ENCODE results near the gene PACS2.

PACS2 gene

DNA sequence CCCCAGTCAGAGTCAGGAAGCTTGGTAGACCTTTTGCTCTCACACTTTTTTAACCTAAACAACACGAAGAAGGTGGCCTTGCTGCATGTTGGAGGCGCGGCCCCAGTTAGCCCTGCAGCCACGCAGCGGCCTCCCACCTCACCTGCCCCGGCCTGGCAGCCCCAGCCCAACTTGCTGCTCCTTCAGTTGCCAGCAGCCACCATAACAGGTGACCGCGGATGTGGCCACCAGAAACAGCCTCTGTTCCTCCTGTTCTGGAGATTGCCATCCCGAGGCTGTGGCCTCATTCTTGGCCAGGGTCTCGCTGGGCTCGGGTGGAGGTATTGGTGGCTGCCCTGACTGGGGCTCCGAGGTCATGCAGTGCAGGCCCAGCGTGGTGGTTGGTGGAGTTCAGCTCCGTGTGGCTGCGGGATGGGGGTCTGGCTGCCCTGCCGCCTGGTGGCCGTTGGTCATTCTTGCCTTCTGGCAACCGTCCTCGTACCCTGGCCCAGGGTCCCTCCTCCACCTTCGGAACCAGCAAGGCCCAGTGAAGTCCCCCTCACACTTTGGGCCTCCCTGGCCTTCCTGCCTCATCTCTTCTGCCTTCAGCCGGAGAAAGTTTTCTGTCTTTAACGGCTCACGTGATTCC, 63.1 kb downstream of the PACS2 start:
- TF ChIP-seq EZH2phosphoT487 (IDR thresholded peaks at IDR 0.05; ENCODE audit: borderline replicate concordance), result no peak
- TF ChIP-seq, protein P1, sequence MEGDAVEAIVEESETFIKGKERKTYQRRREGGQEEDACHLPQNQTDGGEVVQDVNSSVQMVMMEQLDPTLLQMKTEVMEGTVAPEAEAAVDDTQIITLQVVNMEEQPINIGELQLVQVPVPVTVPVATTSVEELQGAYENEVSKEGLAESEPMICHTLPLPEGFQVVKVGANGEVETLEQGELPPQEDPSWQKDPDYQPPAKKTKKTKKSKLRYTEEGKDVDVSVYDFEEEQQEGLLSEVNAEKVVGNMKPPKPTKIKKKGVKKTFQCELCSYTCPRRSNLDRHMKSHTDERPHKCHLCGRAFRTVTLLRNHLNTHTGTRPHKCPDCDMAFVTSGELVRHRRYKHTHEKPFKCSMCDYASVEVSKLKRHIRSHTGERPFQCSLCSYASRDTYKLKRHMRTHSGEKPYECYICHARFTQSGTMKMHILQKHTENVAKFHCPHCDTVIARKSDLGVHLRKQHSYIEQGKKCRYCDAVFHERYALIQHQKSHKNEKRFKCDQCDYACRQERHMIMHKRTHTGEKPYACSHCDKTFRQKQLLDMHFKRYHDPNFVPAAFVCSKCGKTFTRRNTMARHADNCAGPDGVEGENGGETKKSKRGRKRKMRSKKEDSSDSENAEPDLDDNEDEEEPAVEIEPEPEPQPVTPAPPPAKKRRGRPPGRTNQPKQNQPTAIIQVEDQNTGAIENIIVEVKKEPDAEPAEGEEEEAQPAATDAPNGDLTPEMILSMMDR (conservative IDR thresholded peaks at IDR 0.05; ENCODE audit: low read length), result no peak
- peak overlapping the region; percentile 47 for H3K9ac ChIP-seq (ENCODE audit: low read depth, low read length, poor library complexity, severe bottlenecking)
- H2AFZ ChIP-seq (ENCODE audit: low read length), result no peak overlapping the region

DNA sequence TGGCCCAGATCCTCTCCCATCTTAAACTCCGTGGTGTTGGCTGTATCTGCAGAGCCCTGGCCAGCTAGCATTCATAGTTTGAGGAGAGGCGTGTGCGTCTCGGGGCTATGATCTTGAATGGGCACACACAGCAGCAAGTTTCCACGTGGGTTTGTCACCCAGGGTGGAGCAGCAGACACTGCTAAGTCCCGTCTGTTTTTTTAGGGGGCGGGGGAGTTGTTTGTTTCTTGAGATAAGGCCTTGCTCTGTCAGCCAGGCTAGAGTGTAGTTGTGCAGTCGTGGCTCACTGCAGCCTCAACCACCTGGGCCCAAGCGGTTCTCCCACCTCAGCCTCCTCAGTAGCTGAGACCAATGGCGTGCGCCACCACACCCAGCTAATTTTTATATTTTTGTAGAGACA, 63.7 kb downstream of the PACS2 start:
- Histone ChIP-seq H3K4me2 (ENCODE audit: low read depth, low read length, poor library complexity, severe bottlenecking) (no peak overlapping the region), H3K9me3 (ENCODE audit: insufficient read depth, low read depth, low read length) (no peaks in the 10 kb centered on the region), H3K36me3 (ENCODE audit: insufficient read depth, low read length) (0 out of 2 replicates have a peak, but pooled peaks cover 2% of the 10 kb centered on the region), H3K4me3 (ENCODE audit: low read length, poor library complexity, severe bottlenecking) (no peak overlapping the region), H4K20me1 (ENCODE audit: insufficient read depth, low read length, poor library complexity, severe bottlenecking) (no peaks in the 10 kb centered on the region), H3F3A (ENCODE audit: low read depth) (peaks cover 3% of the 10 kb centered on the region; the same call in 1 of the 2 replicates), H2AFZ (ENCODE audit: low read length) (no peak overlapping the region), H3K9ac (ENCODE audit: low read depth, low read length, poor library complexity, severe bottlenecking) (peak overlapping the region; percentile 47), H3K9me2 (replicated peaks; ENCODE audit: low read depth, low read length) (no peaks in the 10 kb centered on the region), H3K27me3 (ENCODE audit: insufficient read depth, low read length, poor library complexity, severe bottlenecking) (no peaks in the 10 kb centered on the region), H3K4me1 (ENCODE audit: insufficient read depth, low read length, poor library complexity, severe bottlenecking) (peaks cover 31% of the 10 kb centered on the region), H3K79me2 (ENCODE audit: insufficient read depth, low read length) (no peaks in the 10 kb centered on the region; the same call in 1 of the 2 replicates)
- no peak for TF ChIP-seq EZH2phosphoT487 (IDR thresholded peaks at IDR 0.05; ENCODE audit: borderline replicate concordance)
- TF ChIP-seq, protein P1 (conservative IDR thresholded peaks at IDR 0.05; ENCODE audit: low read length), result no peak

More for the DNA sequence above, 63.1 kb downstream of the PACS2 start:
- Histone ChIP-seq H4K20me1 (ENCODE audit: insufficient read depth, low read length, poor library complexity, severe bottlenecking) (no peaks in the 10 kb centered on the region), H3K27me3 (ENCODE audit: insufficient read depth, low read length, poor library complexity, severe bottlenecking) (no peaks in the 10 kb centered on the region), H3K4me1 (ENCODE audit: insufficient read depth, low read length, poor library complexity, severe bottlenecking) (peaks cover 31% of the 10 kb centered on the region), H3F3A (ENCODE audit: low read depth) (peaks cover 3% of the 10 kb centered on the region; the same call in 1 of the 2 replicates), H3K79me2 (ENCODE audit: insufficient read depth, low read length) (no peaks in the 10 kb centered on the region; the same call in 1 of the 2 replicates), H3K4me2 (ENCODE audit: low read depth, low read length, poor library complexity, severe bottlenecking) (peak overlapping the region; percentile 67), H3K36me3 (ENCODE audit: insufficient read depth, low read length) (no peaks in the 10 kb centered on the region), H3K4me3 (ENCODE audit: low read length, poor library complexity, severe bottlenecking) (no peak overlapping the region), H3K9me2 (replicated peaks; ENCODE audit: low read depth, low read length) (no peaks in the 10 kb centered on the region), H3K9me3 (ENCODE audit: insufficient read depth, low read depth, low read length) (no peaks in the 10 kb centered on the region)

DNA sequence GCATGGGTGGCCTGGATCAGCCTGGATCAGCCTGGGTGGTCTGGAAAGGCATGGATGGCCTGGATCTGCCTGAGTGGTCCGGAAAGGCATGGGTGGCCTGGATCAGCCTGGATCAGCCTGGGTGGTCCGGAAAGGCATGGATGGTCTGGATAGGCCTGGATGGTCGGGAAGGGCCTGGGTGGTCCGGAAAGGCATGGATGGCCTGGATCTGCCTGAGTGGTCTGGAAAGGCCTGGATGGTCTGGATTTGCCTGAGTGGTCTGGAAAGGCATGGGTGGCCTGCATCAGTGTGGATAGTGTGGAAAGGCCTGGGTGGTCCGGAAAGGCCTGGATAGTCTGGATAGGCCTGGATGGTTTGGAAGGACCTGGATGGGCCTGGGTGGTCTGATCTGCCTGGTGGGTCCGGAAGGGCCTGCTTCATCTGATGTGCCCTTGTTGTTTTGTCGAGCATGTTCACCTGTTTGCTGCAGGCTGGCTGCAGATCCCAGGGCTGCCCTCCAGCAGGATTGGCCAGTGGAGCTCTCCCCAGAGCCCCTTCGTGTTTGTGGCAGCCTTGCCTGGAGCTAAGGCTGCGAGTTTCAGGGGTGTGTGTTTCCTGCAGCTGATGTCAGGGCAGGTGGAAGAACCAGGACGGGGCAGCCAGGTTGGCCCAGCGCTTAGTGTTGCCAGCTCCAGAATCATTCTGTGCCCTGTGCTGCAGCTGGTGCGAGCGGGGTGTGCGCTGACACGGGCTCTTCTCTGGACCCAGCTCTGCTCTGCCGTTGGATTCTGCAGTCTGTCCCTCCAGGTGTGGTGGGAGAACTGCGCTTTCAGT, 64.5 kb downstream of the PACS2 start:
- H3K4me1 ChIP-seq (ENCODE audit: insufficient read depth, low read length, poor library complexity, severe bottlenecking), result peaks cover 30% of the 10 kb centered on the region
- TF ChIP-seq, protein P1 (conservative IDR thresholded peaks at IDR 0.05; ENCODE audit: low read length), result no peak
- no peak for TF ChIP-seq EZH2phosphoT487 (IDR thresholded peaks at IDR 0.05; ENCODE audit: borderline replicate concordance)
- no peak overlapping the region for H3K4me3 ChIP-seq (ENCODE audit: low read length, poor library complexity, severe bottlenecking)
- no peaks in the 10 kb centered on the region for H3K27me3 ChIP-seq (ENCODE audit: insufficient read depth, low read length, poor library complexity, severe bottlenecking)
- no peaks in the 10 kb centered on the region for H4K20me1 ChIP-seq (ENCODE audit: insufficient read depth, low read length, poor library complexity, severe bottlenecking)
- no peaks in the 10 kb centered on the region for H3K9me3 ChIP-seq (ENCODE audit: insufficient read depth, low read depth, low read length)
- no peak overlapping the region for H3K4me2 ChIP-seq (ENCODE audit: low read depth, low read length, poor library complexity, severe bottlenecking)
- H3F3A ChIP-seq (ENCODE audit: low read depth), result peaks cover 3% of the 10 kb centered on the region; the same call in 1 of the 2 replicates
- no peak overlapping the region for H2AFZ ChIP-seq (ENCODE audit: low read length)
- H3K36me3 ChIP-seq (ENCODE audit: insufficient read depth, low read length), result peaks cover 8% of the 10 kb centered on the region; the same call in 1 of the 2 replicates
- H3K9ac ChIP-seq (ENCODE audit: low read depth, low read length, poor library complexity, severe bottlenecking), result peak overlapping the region; percentile 47
- H3K9me2 ChIP-seq (replicated peaks; ENCODE audit: low read depth, low read length), result no peaks in the 10 kb centered on the region
- no peaks in the 10 kb centered on the region; the same call in 1 of the 2 replicates for H3K79me2 ChIP-seq (ENCODE audit: insufficient read depth, low read length)
